WTC11 (cell line): ENCODE results near the gene MISFA. TPM values are rescaled to one million over a fixed set of nuclear protein-coding genes. Genes with fewer than 3 reads are reported as not detected.
A peak's percentile ranks its signal among the peaks of the same experiment; 100 is the strongest.

ENCODE experiments used
- ATAC-seq: fragments of 200-7000 bp; cut with Tn5 transposase; 2 replicates; pipeline ENCODE4 v1.10.0; 2021; ENCODE audit warnings: mild to moderate bottlenecking, moderate library complexity
- CTCF ChIA-PET: fragments of 300-600 bp; sonication (Branson Sonifier 250); formaldehyde crosslinking; loops from one replicate; lab custom pipeline; 2021; ENCODE audit warnings: antibody characterized with exemption; lab: Charles Lee
- POLR2A ChIA-PET: fragments of 350-600 bp; sonication (Branson Sonifier 250); formaldehyde crosslinking; loops from one replicate; lab custom pipeline; 2021; ENCODE audit warnings: antibody characterized with exemption; lab: Charles Lee
- DNase-seq: peaks from one replicate; pipeline ENCODE4 v3.0.0; 2021; ENCODE audit warnings: low spot score
- H3K27ac Mint-ChIP-seq: 2 replicates; pipeline ENCODE4 v1.8.0; 2021; ENCODE audit warnings: mixed read lengths
- H3K27me3 Mint-ChIP-seq: 2 replicates; pipeline ENCODE4 v1.8.0; 2021; ENCODE audit warnings: low read depth, mild to moderate bottlenecking, moderate library complexity, mixed read lengths
- H3K36me3 Mint-ChIP-seq: 2 replicates; pipeline ENCODE4 v1.8.0; 2021; ENCODE audit warnings: mixed read lengths
- H3K4me1 Mint-ChIP-seq: 2 replicates; pipeline ENCODE4 v1.8.0; 2022; ENCODE audit warnings: mixed read lengths
- H3K4me3 Mint-ChIP-seq: 2 replicates; pipeline ENCODE4 v1.8.0; 2021; ENCODE audit warnings: mild to moderate bottlenecking, moderate library complexity, mixed read lengths
- H3K9me3 Mint-ChIP-seq: 2 replicates; pipeline ENCODE4 v1.8.0; 2021; ENCODE audit warnings: mixed read lengths
- E2F4 ChIP-seq: sonication (generic); formaldehyde crosslinking; IDR thresholded peaks from 2 replicates; pipeline ENCODE4 v1.8.1; 2022; ENCODE audit warnings: low read depth, mild to moderate bottlenecking, moderate library complexity, missing genetic modification reagents, borderline replicate concordance
- ELF4 ChIP-seq: sonication (generic); formaldehyde crosslinking; IDR thresholded peaks from 2 replicates; pipeline ENCODE4 v1.8.1; 2022; ENCODE audit warnings: low read depth, mild to moderate bottlenecking, moderate library complexity, missing genetic modification reagents
- ESRRA ChIP-seq: sonication (generic); formaldehyde crosslinking; IDR thresholded peaks from 2 replicates; pipeline ENCODE4 v1.8.1; 2022; ENCODE audit warnings: mild to moderate bottlenecking, missing genetic modification reagents, borderline replicate concordance
- GABPB1 ChIP-seq: sonication (generic); formaldehyde crosslinking; IDR thresholded peaks from 2 replicates; pipeline ENCODE4 v1.8.1; 2023; ENCODE audit warnings: mild to moderate bottlenecking, missing genetic modification reagents
- HMGA2 ChIP-seq: fragments of 250-450 bp; sonication (Bioruptor Pico); IDR thresholded peaks from 2 replicates; pipeline ENCODE4 v1.4.0; 2021; ENCODE audit warnings: mild to moderate bottlenecking, moderate library complexity
- NFYB ChIP-seq: sonication (generic); formaldehyde crosslinking; conservative IDR thresholded peaks from 2 replicates; pipeline ENCODE4 v1.8.0; 2022; ENCODE audit warnings: low read depth, missing genetic modification reagents
- NR1H2 ChIP-seq: sonication (generic); formaldehyde crosslinking; IDR thresholded peaks from 2 replicates; pipeline ENCODE4 v1.9.0; 2021; ENCODE audit warnings: mild to moderate bottlenecking, moderate library complexity, missing genetic modification reagents
- RELA ChIP-seq: sonication (generic); formaldehyde crosslinking; IDR thresholded peaks from 2 replicates; pipeline ENCODE4 v1.8.1; 2022; ENCODE audit warnings: missing genetic modification reagents, mild to moderate bottlenecking, borderline replicate concordance
- SOX15 ChIP-seq: fragments of 250-450 bp; sonication (Bioruptor Pico); IDR thresholded peaks from 2 replicates; pipeline ENCODE4 v1.9.0; 2021; ENCODE audit warnings: mild to moderate bottlenecking
- STAT6 ChIP-seq: sonication (generic); formaldehyde crosslinking; conservative IDR thresholded peaks from 2 replicates; pipeline ENCODE4 v1.8.1; 2023; ENCODE audit warnings: mild to moderate bottlenecking, low read depth, missing genetic modification reagents, moderate library complexity
- USF2 ChIP-seq: sonication (generic); formaldehyde crosslinking; IDR thresholded peaks from 2 replicates; pipeline ENCODE4 v1.8.1; 2023; ENCODE audit warnings: mild to moderate bottlenecking, missing genetic modification reagents, moderate library complexity
- ZNF219 ChIP-seq: sonication (generic); formaldehyde crosslinking; IDR thresholded peaks from 2 replicates; pipeline ENCODE4 v1.8.0; 2023; ENCODE audit warnings: missing genetic modification reagents, mild to moderate bottlenecking, borderline replicate concordance
- ZNF281 ChIP-seq: sonication (generic); formaldehyde crosslinking; IDR thresholded peaks from 2 replicates; pipeline ENCODE4 v1.8.0; 2023; ENCODE audit warnings: mild to moderate bottlenecking, missing genetic modification reagents
- ZNF317 ChIP-seq: sonication (generic); formaldehyde crosslinking; IDR thresholded peaks from 2 replicates; pipeline ENCODE4 v1.8.1; 2023; ENCODE audit warnings: low read depth, mild to moderate bottlenecking, moderate library complexity, missing genetic modification reagents, borderline replicate concordance
- ZNF396 ChIP-seq: fragments of 250-450 bp; sonication (Bioruptor Pico); IDR thresholded peaks from 2 replicates; pipeline ENCODE4 v1.8.0; 2021; ENCODE audit warnings: mild to moderate bottlenecking, moderate library complexity, borderline replicate concordance
- ZNF425 ChIP-seq: fragments of 250-450 bp; sonication (Bioruptor Pico); conservative IDR thresholded peaks from 2 replicates; pipeline ENCODE4 v1.9.0; 2021; ENCODE audit warnings: mild to moderate bottlenecking
- ZNF671 ChIP-seq: fragments of 250-450 bp; sonication (Bioruptor Pico); IDR thresholded peaks from 2 replicates; pipeline ENCODE4 v1.8.0; 2021; ENCODE audit warnings: mild to moderate bottlenecking
- total RNA-seq: library from RNA; stranded (reverse); gene quantifications from 3 replicates; pipeline ENCODE4 v1.2.3, GENCODE V29; 2021
- TF ChIP-seq, protein P1 (sequence below): sonication (generic); formaldehyde crosslinking; IDR thresholded peaks from 2 replicates; pipeline ENCODE4 v1.8.0; 2022; ENCODE audit warnings: mild to moderate bottlenecking, missing genetic modification reagents
- TF ChIP-seq, protein P2 (sequence below): fragments of 250-450 bp; sonication (Bioruptor Pico); IDR thresholded peaks from 2 replicates; pipeline ENCODE4 v1.8.0; 2021; ENCODE audit warnings: mild to moderate bottlenecking
- TF ChIP-seq, protein P3 (sequence below): sonication (generic); formaldehyde crosslinking; IDR thresholded peaks from 2 replicates; pipeline ENCODE4 v1.8.1; 2023; ENCODE audit warnings: mild to moderate bottlenecking, moderate library complexity, missing genetic modification reagents

The MISFA gene
- total RNA-seq, 1 experiment from 2014 or later, result 3.2 TPM

DNA sequence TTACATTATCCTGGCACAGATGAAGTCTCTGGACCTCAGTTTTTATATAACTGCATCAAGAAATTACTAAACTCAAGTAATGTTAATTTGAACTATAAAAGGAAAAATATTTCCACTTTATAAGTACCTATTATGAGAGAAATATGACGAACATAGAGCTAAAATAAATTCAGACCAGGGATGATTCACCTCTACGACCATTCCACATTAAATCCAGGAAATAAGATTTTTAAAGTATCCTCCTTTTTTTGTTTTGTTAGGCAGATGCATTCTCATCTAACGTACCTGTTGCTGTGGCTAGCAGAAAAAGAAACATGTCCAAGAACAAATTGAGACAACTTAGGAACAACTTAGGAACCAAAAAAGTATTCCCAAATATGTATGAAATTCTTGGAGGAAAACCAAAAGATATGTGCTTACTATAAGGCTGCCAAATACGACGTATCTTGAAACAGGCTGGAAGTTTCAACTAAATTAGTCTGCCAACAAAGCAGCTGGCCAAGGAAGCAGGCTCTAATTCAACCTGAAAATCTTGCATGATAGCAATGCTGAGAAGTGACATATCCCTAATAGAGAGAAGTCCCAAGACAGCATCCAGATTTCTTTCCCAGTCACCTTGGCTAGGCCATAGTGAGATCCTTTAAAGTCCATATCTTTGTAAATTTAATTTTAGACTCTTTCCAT is 18.9 kb downstream of the MISFA start:
- peak overlapping the region; percentile 29; the same call in 1 of the 2 replicates for H3K27ac Mint-ChIP-seq
- H3K4me1 Mint-ChIP-seq, result no peaks in the 10 kb centered on the region
- H3K36me3 Mint-ChIP-seq, result peaks cover 21% of the 10 kb centered on the region
- H3K9me3 Mint-ChIP-seq, result no peaks in the 10 kb centered on the region; the same call in 1 of the 2 replicates
- CTCF ChIA-PET, result interaction anchor here (0.5 to 1.0 kb wide), 2 partner anchors 33 to 514 kb away, joined by 3 read pairs; no protein-coding TSS in a partner anchor
- no peak overlapping the region for H3K4me3 Mint-ChIP-seq
- TF ChIP-seq, protein P1, sequence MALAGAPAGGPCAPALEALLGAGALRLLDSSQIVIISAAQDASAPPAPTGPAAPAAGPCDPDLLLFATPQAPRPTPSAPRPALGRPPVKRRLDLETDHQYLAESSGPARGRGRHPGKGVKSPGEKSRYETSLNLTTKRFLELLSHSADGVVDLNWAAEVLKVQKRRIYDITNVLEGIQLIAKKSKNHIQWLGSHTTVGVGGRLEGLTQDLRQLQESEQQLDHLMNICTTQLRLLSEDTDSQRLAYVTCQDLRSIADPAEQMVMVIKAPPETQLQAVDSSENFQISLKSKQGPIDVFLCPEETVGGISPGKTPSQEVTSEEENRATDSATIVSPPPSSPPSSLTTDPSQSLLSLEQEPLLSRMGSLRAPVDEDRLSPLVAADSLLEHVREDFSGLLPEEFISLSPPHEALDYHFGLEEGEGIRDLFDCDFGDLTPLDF (CRISPR knock-in tag), result no peak
- no peak for TF ChIP-seq RELA
- no peak for TF ChIP-seq NR1H2 (CRISPR knock-in tag)
- no peak for TF ChIP-seq SOX15 (CRISPR knock-in tag)
- TF ChIP-seq ZNF396 (CRISPR knock-in tag), result no peak
- TF ChIP-seq ZNF317 (CRISPR knock-in tag), result no peak
- no peak for TF ChIP-seq HMGA2
- no peak for TF ChIP-seq E2F4 (CRISPR knock-in tag)
- no peak for TF ChIP-seq ZNF281 (CRISPR knock-in tag)
- TF ChIP-seq ZNF425 (CRISPR knock-in tag), result no peak
- DNase-seq, result no peak
- POLR2A ChIA-PET, result no interaction called here
- no peak for ATAC-seq
- no peaks in the 10 kb centered on the region for H3K27me3 Mint-ChIP-seq

DNA sequence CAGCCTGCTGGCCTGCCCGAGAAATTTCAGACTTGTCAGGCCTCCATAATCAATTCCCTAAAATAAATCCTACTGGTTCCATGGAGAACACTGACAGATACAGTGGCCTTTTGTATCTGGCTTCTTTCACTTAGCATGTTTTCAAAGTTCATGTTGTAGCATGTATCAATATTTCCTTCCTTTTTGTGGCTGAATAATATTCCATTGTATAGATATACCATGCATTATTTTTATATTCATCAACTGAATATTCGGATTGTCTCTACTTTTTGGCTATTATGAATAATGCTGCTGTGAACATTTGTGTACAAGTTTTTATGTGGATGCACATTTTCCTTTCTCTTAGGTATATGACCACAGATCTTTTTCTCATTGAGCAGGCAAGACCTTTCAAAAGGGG is 24.1 kb downstream of the MISFA start:
- no peaks in the 10 kb centered on the region for H3K4me1 Mint-ChIP-seq
- no peaks in the 10 kb centered on the region for H3K27me3 Mint-ChIP-seq
- CTCF ChIA-PET, result no interaction called here
- peaks cover 8% of the 10 kb centered on the region; the same call in 1 of the 2 replicates for H3K36me3 Mint-ChIP-seq
- H3K4me3 Mint-ChIP-seq, result no peak overlapping the region
- no peak overlapping the region for H3K27ac Mint-ChIP-seq
- ATAC-seq (no peak), DNase-seq (no peak)
- peaks cover 11% of the 10 kb centered on the region for H3K9me3 Mint-ChIP-seq
- POLR2A ChIA-PET, result no interaction called here
- TF ChIP-seq, protein P2, sequence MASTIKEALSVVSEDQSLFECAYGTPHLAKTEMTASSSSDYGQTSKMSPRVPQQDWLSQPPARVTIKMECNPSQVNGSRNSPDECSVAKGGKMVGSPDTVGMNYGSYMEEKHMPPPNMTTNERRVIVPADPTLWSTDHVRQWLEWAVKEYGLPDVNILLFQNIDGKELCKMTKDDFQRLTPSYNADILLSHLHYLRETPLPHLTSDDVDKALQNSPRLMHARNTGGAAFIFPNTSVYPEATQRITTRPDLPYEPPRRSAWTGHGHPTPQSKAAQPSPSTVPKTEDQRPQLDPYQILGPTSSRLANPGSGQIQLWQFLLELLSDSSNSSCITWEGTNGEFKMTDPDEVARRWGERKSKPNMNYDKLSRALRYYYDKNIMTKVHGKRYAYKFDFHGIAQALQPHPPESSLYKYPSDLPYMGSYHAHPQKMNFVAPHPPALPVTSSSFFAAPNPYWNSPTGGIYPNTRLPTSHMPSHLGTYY (CRISPR knock-in tag), result no peak
- TF ChIP-seq ELF4 (CRISPR knock-in tag), result no peak
- no peak for TF ChIP-seq USF2
- no peak for TF ChIP-seq NFYB (CRISPR knock-in tag)
- TF ChIP-seq ZNF219 (CRISPR knock-in tag), result no peak
- TF ChIP-seq ESRRA (CRISPR knock-in tag), result no peak
- TF ChIP-seq GABPB1, result no peak
- TF ChIP-seq, protein P3, sequence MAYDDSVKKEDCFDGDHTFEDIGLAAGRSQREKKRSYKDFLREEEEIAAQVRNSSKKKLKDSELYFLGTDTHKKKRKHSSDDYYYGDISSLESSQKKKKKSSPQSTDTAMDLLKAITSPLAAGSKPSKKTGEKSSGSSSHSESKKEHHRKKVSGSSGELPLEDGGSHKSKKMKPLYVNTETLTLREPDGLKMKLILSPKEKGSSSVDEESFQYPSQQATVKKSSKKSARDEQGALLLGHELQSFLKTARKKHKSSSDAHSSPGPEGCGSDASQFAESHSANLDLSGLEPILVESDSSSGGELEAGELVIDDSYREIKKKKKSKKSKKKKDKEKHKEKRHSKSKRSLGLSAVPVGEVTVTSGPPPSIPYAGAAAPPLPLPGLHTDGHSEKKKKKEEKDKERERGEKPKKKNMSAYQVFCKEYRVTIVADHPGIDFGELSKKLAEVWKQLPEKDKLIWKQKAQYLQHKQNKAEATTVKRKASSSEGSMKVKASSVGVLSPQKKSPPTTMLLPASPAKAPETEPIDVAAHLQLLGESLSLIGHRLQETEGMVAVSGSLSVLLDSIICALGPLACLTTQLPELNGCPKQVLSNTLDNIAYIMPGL, result no peak
- TF ChIP-seq ZNF671 (CRISPR knock-in tag), result no peak
- no peak for TF ChIP-seq STAT6
